IMR-90 (cell line): ENCODE measurements around the gene TUBGCP2. TPM values are rescaled to one million over a fixed set of nuclear protein-coding genes. Genes with fewer than 3 reads are reported as not detected.

Experiments used
- ATAC-seq: fragments of 200-7000 bp; cut with Tn5 transposase; 2 replicates; pipeline ENCODE4 v1.9.1; 2020; ENCODE audit warnings: low read depth, mild to moderate bottlenecking, moderate library complexity
- BruUV-seq: library from RNA; stranded (reverse); fragments of 400-500 nt; replicated peaks from 2 replicates; lab custom pipeline; 2021; lab: Mats Ljungman, UMichigan
- CTCF ChIA-PET: fragments of 300-600 bp; formaldehyde crosslinking; extraction: SDS; loops from one replicate; lab custom pipeline; 2021; ENCODE audit warnings: antibody characterized with exemption; lab: Yijun Ruan, JAX
- POLR2A ChIA-PET: fragments of 300-600 bp; sonication (Branson Sonifier 250); formaldehyde crosslinking; loops from one replicate; lab custom pipeline; 2022; ENCODE audit warnings: antibody characterized with exemption; ENCODE audit not compliant: unreplicated experiment; lab: Charles Lee
- DNase-seq: peaks from one replicate; pipeline ENCODE4 v3.0.0; 2013
- H2AFZ ChIP-seq: replicated peaks from 2 replicates; pipeline ENCODE3; 2013; ENCODE audit warnings: low read length, mild to moderate bottlenecking; ENCODE audit not compliant: poor library complexity
- H2AK5ac ChIP-seq: 2 replicates; pipeline ENCODE4 v1.6.1; 2013; ENCODE audit warnings: low read depth, low read length, inconsistent platforms
- H2AK9ac ChIP-seq: replicated peaks from 2 replicates; pipeline ENCODE3; 2013; ENCODE audit warnings: mild to moderate bottlenecking, low read depth, low read length, moderate library complexity; ENCODE audit not compliant: poor library complexity
- H2BK120ac ChIP-seq: 2 replicates; pipeline ENCODE4 v1.6.1; 2013; ENCODE audit warnings: low read depth, low read length, inconsistent platforms
- H2BK15ac ChIP-seq: 3 replicates; pipeline ENCODE4 v1.6.1; 2013; ENCODE audit warnings: low read depth, low read length, inconsistent platforms
- H2BK20ac ChIP-seq: 2 replicates; pipeline ENCODE4 v1.6.1; 2013; ENCODE audit warnings: low read depth, mild to moderate bottlenecking, inconsistent platforms, low read length, moderate library complexity
- H2BK5ac ChIP-seq: 2 replicates; pipeline ENCODE4 v1.6.1; 2013; ENCODE audit warnings: mild to moderate bottlenecking, low read depth, low read length, inconsistent platforms; ENCODE audit not compliant: poor library complexity, severe bottlenecking
- H3K14ac ChIP-seq: replicated peaks from 2 replicates; pipeline ENCODE4 v1.6.1; 2013; ENCODE audit warnings: low read depth, low read length, inconsistent platforms
- H3K18ac ChIP-seq: 2 replicates; pipeline ENCODE4 v1.6.1; 2013; ENCODE audit warnings: low read depth, low read length, control low read depth
- H3K23ac ChIP-seq: 2 replicates; pipeline ENCODE4 v1.6.1; 2013; ENCODE audit warnings: low read depth, low read length, inconsistent platforms
- H3K27ac ChIP-seq: 2 replicates; pipeline ENCODE4 v1.5.1; 2013; ENCODE audit warnings: mild to moderate bottlenecking, control low read depth, low read length; ENCODE audit not compliant: insufficient read depth
- H3K27me3 ChIP-seq: 2 replicates; pipeline ENCODE4 v1.6.1; 2013; ENCODE audit warnings: low read length; ENCODE audit not compliant: control insufficient read depth, insufficient read depth
- H3K36me3 ChIP-seq: 2 replicates; pipeline ENCODE4 v1.6.1; 2013; ENCODE audit warnings: low read length, mixed read lengths; ENCODE audit not compliant: control insufficient read depth, insufficient read depth
- H3K4ac ChIP-seq: 2 replicates; pipeline ENCODE4 v1.6.1; 2013; ENCODE audit warnings: low read depth, low read length, inconsistent platforms
- H3K4me1 ChIP-seq: 2 replicates; pipeline ENCODE4 v1.6.1; 2013; ENCODE audit warnings: low read length, mixed read lengths; ENCODE audit not compliant: control insufficient read depth, insufficient read depth
- H3K4me2 ChIP-seq: 2 replicates; pipeline ENCODE4 v1.6.1; 2013; ENCODE audit warnings: low read depth, mild to moderate bottlenecking, control low read depth, low read length, moderate library complexity
- H3K4me3 ChIP-seq: 2 replicates; pipeline ENCODE4 v1.5.1; 2013; ENCODE audit warnings: low read depth, mild to moderate bottlenecking, control low read depth, low read length, moderate library complexity; ENCODE audit not compliant: insufficient read depth
- H3K56ac ChIP-seq: 2 replicates; pipeline ENCODE4 v1.6.1; 2013; ENCODE audit warnings: low read length, inconsistent platforms; ENCODE audit not compliant: insufficient read depth; ENCODE audit errors: extremely low read depth
- H3K79me1 ChIP-seq, 2 experiments: 2 replicates each; pipeline ENCODE4 v1.6.1; 2013; ENCODE audit warnings: low read length in 2 of 2, inconsistent platforms in 1 of 2, low read depth in 1 of 2
- H3K9ac ChIP-seq: 2 replicates; pipeline ENCODE4 v1.6.1; 2013; ENCODE audit warnings: low read depth, low read length, control low read depth
- H3K9me1 ChIP-seq: 2 replicates; pipeline ENCODE4 v1.6.1; 2013; ENCODE audit warnings: low read length, inconsistent platforms; ENCODE audit not compliant: insufficient read depth
- H3K9me3 ChIP-seq: 2 replicates; pipeline ENCODE4 v1.6.1; 2013; ENCODE audit warnings: low read length; ENCODE audit not compliant: control insufficient read depth, insufficient read depth
- H4K20me1 ChIP-seq: 2 replicates; pipeline ENCODE4 v1.6.1; 2013; ENCODE audit warnings: low read length, inconsistent platforms; ENCODE audit not compliant: insufficient read depth
- H4K5ac ChIP-seq: 2 replicates; pipeline ENCODE4 v1.6.1; 2013; ENCODE audit warnings: mild to moderate bottlenecking, low read depth, low read length, control low read depth
- H4K8ac ChIP-seq, 2 experiments: 2 replicates each; pipeline ENCODE4 v1.6.1; 2013; ENCODE audit warnings: low read depth in 2 of 2, low read length in 2 of 2, control low read depth in 1 of 2, inconsistent platforms in 1 of 2
- H4K91ac ChIP-seq: 2 replicates; pipeline ENCODE4 v1.6.1; 2013; ENCODE audit warnings: low read depth, low read length, inconsistent platforms; ENCODE audit not compliant: insufficient read depth
- FOS ChIP-seq: fragments of 150-350 bp; IDR thresholded peaks from 2 replicates; pipeline ENCODE4 v1.6.1; 2016; ENCODE audit warnings: low read depth, low read length
- POLR2A ChIP-seq: IDR thresholded peaks from 2 replicates; pipeline ENCODE4 v1.6.1; 2012; ENCODE audit warnings: mild to moderate bottlenecking, low read depth, low read length
- WGBS, 2 experiments: methylation state at CpG; one replicate each; pipeline versions ENCODE4 v1.1.5 to v1.1.7; 2013; ENCODE audit warnings: missing lambda C conversion rate in 2 of 2; ENCODE audit not compliant: insufficient read length in 1 of 2; ENCODE audit errors: extremely low coverage in 2 of 2; 5-methylcytosine and 5-hydroxymethylcytosine counted together
- dilution Hi-C: fragments of 300-500 bp; cut with HindIII; formaldehyde crosslinking; loops from one replicate; pipeline ENCODE4 v1.14.3; 2018; ENCODE audit warnings: low sequenced_read_pairs; ENCODE audit not compliant: unreplicated experiment
- in situ Hi-C: fragments of 300-500 bp; cut with MboI; formaldehyde crosslinking; loops from 3 replicates; pipeline ENCODE4 v1.14.3; 2019; ENCODE audit warnings: low sequenced_read_pairs, inconsistent platforms, mixed read lengths
- intact Hi-C: fragments of 100-400 bp; cut with micrococcal nuclease; formaldehyde crosslinking; loops from 2 replicates; pipeline ENCODE4 v1.10.0; 2022
- polyA plus RNA-seq, 3 experiments: library from polyadenylated mRNA; depleted of rRNA; stranded (reverse); fragments of >200 nt; gene quantifications; 2 replicates each; pipeline ENCODE4 v1.2.3, GENCODE V29; 2012; ENCODE audit warnings: low replicate concordance in 1 of 3
- total RNA-seq: library from RNA; depleted of rRNA; stranded (reverse); fragments of >200 nt; gene quantifications from 2 replicates; pipeline ENCODE4 v1.2.3, GENCODE V29; 2012

Gene TUBGCP2
- total and polyA plus RNA-seq, 2 of the 4 experiments (the other 2 are of a cell fraction), result 48.1 to 72.6 TPM

GRCh38 chr10:133261726-133262325 is 46.8 kb downstream of the TUBGCP2 start:
- Histone ChIP-seq H3K4me2 (peak overlapping the region; percentile 91), H2BK20ac (no peak overlapping the region), H3K56ac (no peak overlapping the region), H3K27ac (peak overlapping the region; percentile 91), H3K4me3 (peak overlapping the region; percentile 66), H3K79me1 (peaks cover 0 to 4% of the 10 kb centered on the region in 2 experiments; a peak in 1 of 4 replicates), H3K9me1 (peaks cover 18% of the 10 kb centered on the region), H3K14ac (0 out of 2 replicates have a peak overlapping the region, but pooled peaks have one; percentile 48), H2BK5ac (peak overlapping the region; percentile 91), H2BK120ac (peak overlapping the region; percentile 62; the same call in 1 of the 2 replicates), H3K9me3 (no peaks in the 10 kb centered on the region), H3K4ac (peak overlapping the region; percentile 90), H4K8ac (peak overlapping the region; percentile 74 to 94; a peak in 3 of 4 replicates), H2AFZ (peak overlapping the region; percentile 93), H3K27me3 (no peaks in the 10 kb centered on the region; the same call in 1 of the 2 replicates), H4K20me1 (no peaks in the 10 kb centered on the region), H4K91ac (peak overlapping the region; percentile 76; the same call in 1 of the 2 replicates), H3K36me3 (no peaks in the 10 kb centered on the region), H3K9ac (peak overlapping the region; percentile 60), H3K23ac (no peak overlapping the region), H2BK15ac (0 out of 3 replicates have a peak overlapping the region, but pooled peaks have one; percentile 5), H2AK5ac (peak overlapping the region; percentile 62; the same call in 1 of the 2 replicates), H3K4me1 (peaks cover 21% of the 10 kb centered on the region), H3K18ac (peak overlapping the region; percentile 2), H2AK9ac (peak overlapping the region; percentile 99), H4K5ac (peak overlapping the region; percentile 70)
- DNase-seq, result peak; percentile 38
- BruUV-seq, result no TSS peak
- 0% methylated on average over 11 of the region's 79 CpGs; no CpG with 5 or more reads in 1 of the 2 experiments for WGBS, 2 experiments
- intact Hi-C loops (loop anchor here (1.0 to 5.0 kb wide), 2 partner anchors 14 to 45 kb away; partner anchors contain the start of genes ADAM8, TUBGCP2 and ZNF511), in situ Hi-C loops (loop anchor here (25.0 kb wide), 1 partner anchor 600 kb away; no protein-coding TSS in a partner anchor), dilution Hi-C loops (no loop called here)
- peak; percentile 76 for ATAC-seq
- TF ChIP-seq FOS (no peak), POLR2A (peak; percentile 56; the same call in 1 of the 2 replicates)
- POLR2A ChIA-PET, result no interaction called here
- CTCF ChIA-PET, result interaction anchor here (1.9 kb wide), 1 partner anchor 46 kb away, joined by 5 read pairs; no protein-coding TSS in a partner anchor
